Astrocyte (in vitro differentiated cells and primary cell): Measurements from ENCODE around the gene MAX.

Source experiments
- CTCF ChIP-seq: IDR thresholded peaks from 2 replicates; pipeline ENCODE4 v1.5.1; 2011; ENCODE audit warnings: low read depth, mild to moderate bottlenecking, inconsistent platforms, low read length, moderate library complexity; ENCODE audit not compliant: insufficient read depth
- EZH2 ChIP-seq: IDR thresholded peaks from 2 replicates; pipeline ENCODE4 v1.6.1; 2012; ENCODE audit warnings: mild to moderate bottlenecking, low read length, inconsistent platforms; ENCODE audit not compliant: insufficient read depth

DNA sequence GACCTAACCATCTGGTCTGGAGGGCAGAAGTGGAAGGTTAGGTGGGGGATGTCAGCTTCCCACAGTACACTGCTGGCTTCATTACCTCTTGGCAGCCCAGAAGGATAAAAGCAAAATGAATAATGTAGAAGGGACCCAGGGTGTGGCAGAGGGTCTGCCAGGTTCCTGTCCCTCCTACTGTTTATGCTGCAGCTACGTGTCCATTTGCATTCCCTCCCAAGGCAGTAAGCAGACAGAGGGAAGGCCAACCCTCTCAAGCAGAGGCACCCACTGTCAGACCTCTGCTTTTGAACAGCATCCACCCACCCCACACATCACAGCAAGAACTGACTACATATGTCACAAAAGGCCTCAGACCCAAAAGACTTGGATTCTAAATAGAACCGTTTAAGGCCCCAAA is 19.4 kb downstream of the MAX start:
- TF ChIP-seq CTCF = no peak
- TF ChIP-seq EZH2 = no peak
